OCI-LY1 (cell line): Measurements from ENCODE around the gene TBC1D30.
A peak's percentile ranks its signal among the peaks of the same experiment; 100 is the strongest.

ENCODE experiments used
- H2AFZ ChIP-seq: fragments of 200-600 bp; sonication (generic), shearing (Covaris generic); 2 replicates; pipeline ENCODE4 v1.6.0; 2014; ENCODE audit warnings: antibody characterized with exemption, mild to moderate bottlenecking, low read length
- H3F3A ChIP-seq: fragments of 200-600 bp; sonication (generic), shearing (Covaris generic); 2 replicates; pipeline ENCODE4 v1.6.0; 2014; ENCODE audit warnings: mild to moderate bottlenecking, antibody characterized with exemption, low read length, moderate library complexity; ENCODE audit not compliant: insufficient read depth
- H3K27ac ChIP-seq: fragments of 200-600 bp; sonication (generic); 2 replicates; pipeline ENCODE4 v1.5.1; 2014; ENCODE audit warnings: low read length, mixed run types, mild to moderate bottlenecking, low read depth; ENCODE audit not compliant: poor library complexity, severe bottlenecking
- H3K27me3 ChIP-seq: fragments of 200-600 bp; sonication (generic); 2 replicates; pipeline ENCODE4 v1.6.0; 2014; ENCODE audit warnings: antibody characterized with exemption, mild to moderate bottlenecking, low read length, moderate library complexity; ENCODE audit not compliant: insufficient read depth
- H3K36me3 ChIP-seq: fragments of 200-600 bp; sonication (generic); 2 replicates; pipeline ENCODE4 v1.6.1; 2014; ENCODE audit warnings: mild to moderate bottlenecking, antibody characterized with exemption, low read length, moderate library complexity, mixed read lengths; ENCODE audit not compliant: insufficient read depth
- H3K4me1 ChIP-seq: fragments of 200-600 bp; sonication (generic); 2 replicates; pipeline ENCODE4 v1.5.1; 2014; ENCODE audit warnings: mild to moderate bottlenecking, low read length, moderate library complexity; ENCODE audit not compliant: insufficient read depth, severe bottlenecking
- H3K4me2 ChIP-seq: fragments of 200-600 bp; sonication (generic), shearing (Covaris generic); 2 replicates; pipeline ENCODE4 v1.6.1; 2014; ENCODE audit warnings: low read length
- H3K4me3 ChIP-seq: fragments of 200-600 bp; sonication (generic); 2 replicates; pipeline ENCODE4 v1.5.1; 2014; ENCODE audit warnings: low read length, low read depth, mild to moderate bottlenecking, mixed read lengths; ENCODE audit not compliant: poor library complexity, severe bottlenecking
- H3K79me2 ChIP-seq: fragments of 200-600 bp; shearing (Covaris generic); 2 replicates; pipeline ENCODE4 v1.6.1; 2016; ENCODE audit warnings: mixed run types, low read length, mixed read lengths; ENCODE audit not compliant: insufficient read depth
- H3K9ac ChIP-seq: fragments of 200-600 bp; sonication (generic), shearing (Covaris generic); 2 replicates; pipeline ENCODE4 v1.6.1; 2014; ENCODE audit warnings: mild to moderate bottlenecking, low read length, mixed read lengths
- H3K9me2 ChIP-seq: fragments of 200-600 bp; sonication (generic), shearing (Covaris generic); 2 replicates; pipeline ENCODE4 v1.6.1; 2014; ENCODE audit warnings: low read depth, mild to moderate bottlenecking, low read length, mixed read lengths
- H3K9me3 ChIP-seq: fragments of 200-600 bp; shearing (Covaris generic); 2 replicates; pipeline ENCODE4 v1.6.1; 2014; ENCODE audit warnings: low read length, mixed read lengths
- H4K20me1 ChIP-seq: fragments of 200-600 bp; sonication (generic), shearing (Covaris generic); 2 replicates; pipeline ENCODE4 v1.6.0; 2016; ENCODE audit warnings: mild to moderate bottlenecking, low read length; ENCODE audit not compliant: insufficient read depth
- EZH2 ChIP-seq: fragments of 200-600 bp; sonication (generic), shearing (Covaris generic); IDR thresholded peaks from 2 replicates; pipeline ENCODE4 v1.8.0; 2017; ENCODE audit warnings: borderline replicate concordance, mixed run types, mild to moderate bottlenecking, antibody characterized with exemption, low read length, moderate library complexity, mixed read lengths
- TF ChIP-seq, protein P1 (sequence below): fragments of 200-600 bp; sonication (generic), shearing (Covaris generic); IDR thresholded peaks from 2 replicates; pipeline ENCODE4 v1.5.1; 2017; ENCODE audit warnings: mild to moderate bottlenecking, antibody characterized with exemption, low read length, moderate library complexity, mixed read lengths

The TBC1D30 gene

DNA sequence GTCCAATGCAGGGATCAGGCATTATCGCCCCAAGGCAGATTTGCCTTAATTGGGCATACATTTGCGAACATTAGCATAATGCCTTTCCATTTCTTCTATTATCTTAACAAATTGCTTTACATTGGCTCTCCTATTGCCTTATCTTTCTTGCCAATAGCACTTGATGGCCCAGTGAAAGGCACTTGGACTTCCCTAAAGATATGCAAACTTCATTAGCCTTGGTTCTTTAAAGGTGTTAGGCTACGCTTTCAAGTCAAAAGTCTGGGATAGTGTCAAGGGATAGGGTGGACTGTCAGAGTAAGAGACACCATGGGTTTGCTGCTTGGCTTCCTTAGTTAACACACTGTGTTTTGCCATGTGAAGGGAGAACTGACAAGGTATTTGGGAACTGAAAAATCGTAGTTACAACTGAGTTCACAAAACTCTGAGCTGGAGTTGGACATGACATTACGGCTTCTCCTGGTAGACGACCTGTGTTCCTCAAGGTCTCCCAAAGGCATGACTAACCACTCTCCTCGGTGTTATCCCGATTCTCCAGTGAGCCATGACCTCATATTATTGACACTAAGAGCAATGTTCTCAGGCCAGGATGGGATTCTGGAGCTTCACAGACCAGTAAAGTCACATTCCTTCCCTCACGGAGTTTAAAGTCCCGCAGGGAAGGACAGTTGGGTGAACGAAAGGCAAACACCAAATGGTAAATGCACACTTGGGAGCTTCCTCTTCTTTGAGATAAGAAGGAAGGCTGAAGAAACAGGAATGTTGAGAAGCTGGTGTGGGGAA lies 65.2 kb downstream of the TBC1D30 start:
- Histone ChIP-seq H3F3A (no peaks in the 10 kb centered on the region), H3K9me2 (no peaks in the 10 kb centered on the region), H2AFZ (no peak overlapping the region), H3K9ac (no peak overlapping the region), H3K4me3 (no peak overlapping the region), H4K20me1 (no peaks in the 10 kb centered on the region), H3K4me1 (no peaks in the 10 kb centered on the region), H3K27me3 (no peaks in the 10 kb centered on the region; the same call in 1 of the 2 replicates), H3K79me2 (no peaks in the 10 kb centered on the region), H3K9me3 (no peaks in the 10 kb centered on the region), H3K27ac (no peak overlapping the region), H3K36me3 (no peaks in the 10 kb centered on the region), H3K4me2 (no peak overlapping the region)
- TF ChIP-seq, protein P1, sequence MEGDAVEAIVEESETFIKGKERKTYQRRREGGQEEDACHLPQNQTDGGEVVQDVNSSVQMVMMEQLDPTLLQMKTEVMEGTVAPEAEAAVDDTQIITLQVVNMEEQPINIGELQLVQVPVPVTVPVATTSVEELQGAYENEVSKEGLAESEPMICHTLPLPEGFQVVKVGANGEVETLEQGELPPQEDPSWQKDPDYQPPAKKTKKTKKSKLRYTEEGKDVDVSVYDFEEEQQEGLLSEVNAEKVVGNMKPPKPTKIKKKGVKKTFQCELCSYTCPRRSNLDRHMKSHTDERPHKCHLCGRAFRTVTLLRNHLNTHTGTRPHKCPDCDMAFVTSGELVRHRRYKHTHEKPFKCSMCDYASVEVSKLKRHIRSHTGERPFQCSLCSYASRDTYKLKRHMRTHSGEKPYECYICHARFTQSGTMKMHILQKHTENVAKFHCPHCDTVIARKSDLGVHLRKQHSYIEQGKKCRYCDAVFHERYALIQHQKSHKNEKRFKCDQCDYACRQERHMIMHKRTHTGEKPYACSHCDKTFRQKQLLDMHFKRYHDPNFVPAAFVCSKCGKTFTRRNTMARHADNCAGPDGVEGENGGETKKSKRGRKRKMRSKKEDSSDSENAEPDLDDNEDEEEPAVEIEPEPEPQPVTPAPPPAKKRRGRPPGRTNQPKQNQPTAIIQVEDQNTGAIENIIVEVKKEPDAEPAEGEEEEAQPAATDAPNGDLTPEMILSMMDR, result no peak
- no peak for TF ChIP-seq EZH2

DNA sequence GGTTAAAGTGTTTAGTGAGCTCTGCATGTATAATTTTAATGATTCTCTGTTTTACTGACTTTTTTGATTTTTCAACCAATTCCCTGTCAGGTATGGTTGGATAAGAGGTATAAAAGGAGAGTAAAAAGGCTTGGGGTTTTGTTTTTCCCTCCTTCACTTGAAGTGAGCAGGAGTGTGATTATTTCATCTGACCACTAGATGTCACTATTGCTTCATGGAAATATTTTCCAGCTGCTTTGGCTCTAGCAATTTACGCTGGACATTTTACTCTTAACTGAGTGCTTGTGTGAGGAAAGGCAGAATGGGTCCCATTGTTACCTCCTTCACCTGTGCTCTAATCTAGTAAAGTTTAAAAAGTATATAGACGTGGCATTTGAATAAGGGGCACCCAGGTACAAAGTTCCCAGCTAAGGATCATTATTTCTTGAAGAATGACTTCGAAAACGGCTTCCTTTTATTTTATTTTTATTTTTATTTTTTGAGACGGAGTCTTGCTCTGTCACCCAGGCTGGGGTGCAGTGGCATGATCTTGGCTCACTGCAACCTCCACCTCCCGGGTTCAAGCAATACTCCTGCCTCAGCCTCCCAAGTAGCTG lies 66.5 kb downstream of the TBC1D30 start:
- H3F3A ChIP-seq, result no peaks in the 10 kb centered on the region
- H3K4me1 ChIP-seq, result no peaks in the 10 kb centered on the region
- no peaks in the 10 kb centered on the region; the same call in 1 of the 2 replicates for H3K27me3 ChIP-seq
- H3K4me3 ChIP-seq, result no peak overlapping the region
- H3K4me2 ChIP-seq, result no peak overlapping the region
- H3K9me2 ChIP-seq, result no peaks in the 10 kb centered on the region
- H2AFZ ChIP-seq, result no peak overlapping the region
- TF ChIP-seq EZH2, result no peak
- TF ChIP-seq, protein P1, result peak; percentile 72
- H3K9me3 ChIP-seq, result no peaks in the 10 kb centered on the region
- no peak overlapping the region for H3K9ac ChIP-seq
- H3K79me2 ChIP-seq, result no peaks in the 10 kb centered on the region
- no peaks in the 10 kb centered on the region for H4K20me1 ChIP-seq
- no peaks in the 10 kb centered on the region for H3K36me3 ChIP-seq
- H3K27ac ChIP-seq, result no peak overlapping the region

DNA sequence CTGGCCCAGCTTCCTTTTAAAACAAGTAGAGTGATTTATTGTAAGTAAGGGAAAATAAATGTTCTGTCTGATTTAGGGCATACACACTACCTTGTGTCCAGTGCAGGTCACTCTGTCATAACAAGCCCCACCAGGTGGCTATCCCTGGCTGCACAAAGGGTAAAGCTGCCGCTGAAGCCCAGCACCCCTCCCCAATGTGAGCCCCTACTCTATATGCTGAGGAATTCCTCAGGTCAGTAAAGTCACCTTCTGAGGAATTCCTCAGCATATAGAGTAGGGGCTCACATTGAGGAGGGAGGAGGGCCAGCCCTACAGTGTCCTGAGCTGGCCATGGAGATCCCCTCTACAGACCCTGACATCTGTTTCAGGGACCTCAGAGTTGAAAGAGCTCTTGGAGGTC lies 67.2 kb downstream of the TBC1D30 start:
- H3K9ac ChIP-seq, result no peak overlapping the region
- no peaks in the 10 kb centered on the region for H3K36me3 ChIP-seq
- no peaks in the 10 kb centered on the region; the same call in 1 of the 2 replicates for H3K27me3 ChIP-seq
- TF ChIP-seq EZH2, result no peak
- TF ChIP-seq, protein P1, result no peak
- H3K4me3 ChIP-seq, result no peak overlapping the region
- no peaks in the 10 kb centered on the region for H3K79me2 ChIP-seq
- no peaks in the 10 kb centered on the region for H3K4me1 ChIP-seq
- H3K4me2 ChIP-seq, result no peak overlapping the region
- H3K9me3 ChIP-seq, result no peaks in the 10 kb centered on the region
- H4K20me1 ChIP-seq, result no peaks in the 10 kb centered on the region
- H3F3A ChIP-seq, result no peaks in the 10 kb centered on the region
- no peak overlapping the region for H2AFZ ChIP-seq
- H3K27ac ChIP-seq, result no peak overlapping the region
- no peaks in the 10 kb centered on the region for H3K9me2 ChIP-seq
